Kidney epithelial cell (primary cell): Measurements from ENCODE around the gene ZNF423. TPM values are rescaled to one million over a fixed set of nuclear protein-coding genes. Genes with fewer than 3 reads are reported as not detected.

Experiments used
- DNase-seq: peaks from one replicate; pipeline ENCODE4 v3.0.0-alpha.2; 2010; ENCODE audit warnings: low read depth
- H3K27me3 ChIP-seq: 2 replicates; pipeline ENCODE4 v1.6.0; 2011; ENCODE audit warnings: low read length; ENCODE audit not compliant: control insufficient read depth, insufficient read depth
- H3K36me3 ChIP-seq: 2 replicates; pipeline ENCODE4 v1.5.1; 2011; ENCODE audit warnings: low read length; ENCODE audit not compliant: control insufficient read depth, insufficient read depth
- H3K4me3 ChIP-seq: 2 replicates; pipeline ENCODE4 v1.5.1; 2011; ENCODE audit warnings: low read depth, mild to moderate bottlenecking, control low read depth, low read length
- total RNA-seq: library from RNA; depleted of rRNA; stranded (reverse); fragments of >200 nt; gene quantifications from 2 replicates; pipeline ENCODE4 v1.2.3, GENCODE V29; 2015
- TF ChIP-seq, protein P1 (sequence below): IDR thresholded peaks from 2 replicates; pipeline ENCODE4 v1.5.1; 2011; ENCODE audit warnings: mild to moderate bottlenecking, moderate library complexity, low read length, control low read depth, inconsistent platforms; ENCODE audit not compliant: insufficient read depth, poor library complexity, severe bottlenecking

Gene ZNF423
- total RNA-seq, 1 donor from 2014 or later: 3.6 TPM

DNA sequence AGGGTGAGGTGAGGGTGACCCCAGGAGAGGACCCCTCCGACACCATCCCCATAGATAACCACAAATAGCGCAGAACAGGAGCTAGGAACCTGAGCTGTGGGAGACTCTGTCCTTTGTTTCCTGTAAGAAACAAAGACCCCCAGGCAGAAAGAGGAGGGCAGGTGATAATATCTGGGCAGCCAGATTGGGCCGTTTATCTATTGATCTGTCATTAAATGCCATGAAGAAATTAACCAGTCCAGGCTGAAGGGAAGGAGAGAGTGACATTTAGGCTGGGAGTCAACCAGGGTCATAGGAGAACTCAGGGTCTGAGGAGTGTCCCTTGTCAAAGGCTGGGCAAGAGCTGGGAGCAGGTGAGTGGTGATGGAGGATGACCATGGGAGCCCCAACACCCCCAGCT lies 324.5 kb downstream of the ZNF423 start:
- H3K36me3 ChIP-seq: no peaks in the 10 kb centered on the region
- DNase-seq: no peak
- peaks cover 7% of the 10 kb centered on the region for H3K27me3 ChIP-seq
- TF ChIP-seq, protein P1, sequence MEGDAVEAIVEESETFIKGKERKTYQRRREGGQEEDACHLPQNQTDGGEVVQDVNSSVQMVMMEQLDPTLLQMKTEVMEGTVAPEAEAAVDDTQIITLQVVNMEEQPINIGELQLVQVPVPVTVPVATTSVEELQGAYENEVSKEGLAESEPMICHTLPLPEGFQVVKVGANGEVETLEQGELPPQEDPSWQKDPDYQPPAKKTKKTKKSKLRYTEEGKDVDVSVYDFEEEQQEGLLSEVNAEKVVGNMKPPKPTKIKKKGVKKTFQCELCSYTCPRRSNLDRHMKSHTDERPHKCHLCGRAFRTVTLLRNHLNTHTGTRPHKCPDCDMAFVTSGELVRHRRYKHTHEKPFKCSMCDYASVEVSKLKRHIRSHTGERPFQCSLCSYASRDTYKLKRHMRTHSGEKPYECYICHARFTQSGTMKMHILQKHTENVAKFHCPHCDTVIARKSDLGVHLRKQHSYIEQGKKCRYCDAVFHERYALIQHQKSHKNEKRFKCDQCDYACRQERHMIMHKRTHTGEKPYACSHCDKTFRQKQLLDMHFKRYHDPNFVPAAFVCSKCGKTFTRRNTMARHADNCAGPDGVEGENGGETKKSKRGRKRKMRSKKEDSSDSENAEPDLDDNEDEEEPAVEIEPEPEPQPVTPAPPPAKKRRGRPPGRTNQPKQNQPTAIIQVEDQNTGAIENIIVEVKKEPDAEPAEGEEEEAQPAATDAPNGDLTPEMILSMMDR: no peak
- no peak overlapping the region for H3K4me3 ChIP-seq

DNA sequence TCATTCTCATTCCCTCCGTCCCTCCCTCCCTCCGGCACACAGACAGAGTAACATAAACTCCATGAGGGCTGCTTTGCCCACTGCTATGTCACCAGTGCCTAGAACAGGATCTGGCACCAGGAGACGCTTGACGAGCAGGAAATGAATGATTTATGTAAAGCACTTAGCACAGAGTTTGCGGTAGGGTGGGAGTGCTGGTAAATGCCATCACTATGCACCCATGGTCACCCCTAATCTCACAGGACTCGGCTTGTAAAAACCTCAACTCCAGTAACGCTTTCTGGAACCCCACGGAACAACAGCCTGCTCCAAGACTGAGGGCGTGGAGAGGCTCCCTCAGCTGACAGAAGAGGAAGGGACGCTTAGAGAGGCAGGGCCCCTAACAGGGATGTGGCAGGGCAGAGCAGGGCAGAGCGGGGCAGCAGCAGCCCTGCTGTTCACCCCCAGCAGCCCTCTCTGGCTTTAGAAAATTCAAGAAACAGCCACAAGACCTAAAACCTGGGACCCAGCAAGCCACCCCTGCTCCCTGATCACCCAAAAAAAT lies 325.4 kb downstream of the ZNF423 start:
- TF ChIP-seq, protein P1: no peak
- no peak overlapping the region for H3K4me3 ChIP-seq
- H3K36me3 ChIP-seq: no peaks in the 10 kb centered on the region
- DNase-seq: no peak
- peaks cover 7% of the 10 kb centered on the region for H3K27me3 ChIP-seq

GRCh38 chr16:49529411-49530045 lies 326.4 kb downstream of the ZNF423 start:
- H3K4me3 ChIP-seq: no peak overlapping the region
- H3K27me3 ChIP-seq: peaks cover 7% of the 10 kb centered on the region
- no peaks in the 10 kb centered on the region for H3K36me3 ChIP-seq
- TF ChIP-seq, protein P1: no peak
- no peak for DNase-seq

DNA sequence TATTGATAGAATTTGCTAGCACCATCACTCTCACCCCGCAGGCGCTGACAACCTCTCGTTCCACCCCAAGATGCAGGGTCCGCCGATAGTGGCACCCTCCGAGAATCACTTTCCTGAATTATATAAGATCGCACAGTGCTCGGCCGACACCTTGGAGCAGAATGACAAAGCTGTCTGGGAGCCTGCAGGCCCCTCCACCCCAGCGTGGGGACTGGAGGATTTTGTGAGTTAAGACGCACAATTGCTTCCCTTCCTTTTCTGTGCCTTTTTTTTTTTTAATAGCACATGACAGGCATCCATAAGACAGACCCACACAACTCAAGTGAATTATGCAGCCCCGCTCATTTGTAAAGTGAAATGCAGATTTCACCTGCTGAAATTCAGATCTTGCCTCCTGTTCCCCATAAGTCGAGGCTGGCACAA lies 327.0 kb downstream of the ZNF423 start:
- DNase-seq: no peak
- H3K4me3 ChIP-seq: no peak overlapping the region
- TF ChIP-seq, protein P1: no peak
- H3K27me3 ChIP-seq: peaks cover 7% of the 10 kb centered on the region
- no peaks in the 10 kb centered on the region for H3K36me3 ChIP-seq

DNA sequence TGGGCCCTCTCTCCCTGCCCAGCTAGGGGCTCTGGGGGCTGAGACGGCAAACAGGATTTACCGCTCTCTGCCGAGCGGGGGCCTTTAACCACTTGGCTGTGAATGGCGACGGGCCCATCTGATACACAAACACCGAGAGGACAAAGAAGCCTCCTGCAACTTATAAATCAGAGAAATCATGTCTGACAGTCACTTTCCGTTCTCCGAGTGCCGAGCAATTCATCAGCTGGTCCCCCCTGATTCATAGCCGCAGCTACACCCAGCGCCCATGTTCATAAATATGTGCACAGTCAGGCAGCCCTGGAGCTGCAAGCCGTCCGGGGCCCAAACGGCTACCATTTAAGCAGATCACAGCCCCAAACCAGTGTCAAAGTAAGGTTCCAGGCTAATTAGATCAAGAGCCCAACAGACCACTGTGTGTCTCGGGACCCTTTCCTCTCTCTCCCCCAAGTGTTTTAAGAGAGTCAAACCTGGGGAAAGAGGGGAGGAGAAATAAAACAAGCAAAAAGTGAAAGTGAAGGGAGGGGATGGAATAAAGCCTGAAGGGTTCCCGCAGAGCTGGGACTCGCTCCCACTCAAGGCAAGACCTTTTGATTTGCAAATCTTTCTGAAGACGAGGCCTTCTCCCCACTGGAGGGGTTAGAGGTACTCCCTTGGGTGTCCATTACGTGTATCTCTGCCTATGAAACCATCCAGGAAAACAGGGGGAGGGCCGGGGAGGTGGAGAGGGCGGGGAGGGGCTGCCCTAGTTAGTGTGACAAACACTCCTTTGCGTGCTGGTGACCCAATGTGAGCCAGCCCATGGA lies 327.6 kb downstream of the ZNF423 start:
- no peak for DNase-seq
- TF ChIP-seq, protein P1: no peak
- Histone ChIP-seq H3K36me3 (no peaks in the 10 kb centered on the region), H3K4me3 (no peak overlapping the region), H3K27me3 (peaks cover 7% of the 10 kb centered on the region)
